ENCODE data around the gene DCBLD2. TPM values are rescaled to one million over a fixed set of nuclear protein-coding genes. Genes with fewer than 3 reads are reported as not detected.

DCBLD2 gene
- total RNA-seq, 2 donors from 2014 or later: 15.3 to 22.4 TPM

DNA sequence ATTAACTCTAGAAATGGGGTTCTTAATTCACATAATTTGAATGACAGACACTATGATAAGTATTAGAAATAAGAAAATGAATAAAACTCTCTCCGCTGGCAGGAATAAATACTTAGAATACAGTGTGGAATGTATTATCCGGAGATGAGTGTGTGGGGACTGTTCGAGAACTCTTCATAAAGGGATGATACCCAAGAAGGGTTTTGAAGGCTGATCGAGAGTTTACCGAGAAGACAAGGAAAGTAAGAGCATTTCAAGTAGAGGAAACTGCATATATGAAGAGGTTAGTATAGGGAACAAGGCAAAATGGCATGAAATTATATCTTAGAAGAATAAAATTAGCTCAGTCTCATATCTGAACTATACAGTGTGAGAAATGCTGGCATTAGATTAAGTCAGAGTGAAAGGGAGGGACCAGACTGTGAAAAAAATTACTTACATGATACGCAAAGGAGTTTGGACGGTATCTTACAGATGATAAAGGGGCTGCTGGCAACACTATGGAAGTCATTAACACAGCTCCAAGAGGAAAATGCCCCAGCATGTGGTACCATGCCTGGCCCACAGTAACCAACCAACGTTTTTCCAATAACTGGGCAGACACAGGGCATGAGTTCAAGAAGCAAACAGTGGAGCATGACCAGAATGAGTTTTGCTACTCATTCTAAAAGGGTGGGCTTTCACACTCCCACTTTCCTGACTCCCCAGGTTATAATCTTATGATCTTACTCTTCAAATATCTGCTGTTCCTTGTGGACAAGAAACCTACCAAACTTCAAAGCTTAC, 6.5 kb downstream of the DCBLD2 start:
- ATAC-seq (no peak), DNase-seq (no peak)
- TF ChIP-seq POLR2A (IDR thresholded peaks at IDR 0.05): no peak
- TF ChIP-seq, protein P1, sequence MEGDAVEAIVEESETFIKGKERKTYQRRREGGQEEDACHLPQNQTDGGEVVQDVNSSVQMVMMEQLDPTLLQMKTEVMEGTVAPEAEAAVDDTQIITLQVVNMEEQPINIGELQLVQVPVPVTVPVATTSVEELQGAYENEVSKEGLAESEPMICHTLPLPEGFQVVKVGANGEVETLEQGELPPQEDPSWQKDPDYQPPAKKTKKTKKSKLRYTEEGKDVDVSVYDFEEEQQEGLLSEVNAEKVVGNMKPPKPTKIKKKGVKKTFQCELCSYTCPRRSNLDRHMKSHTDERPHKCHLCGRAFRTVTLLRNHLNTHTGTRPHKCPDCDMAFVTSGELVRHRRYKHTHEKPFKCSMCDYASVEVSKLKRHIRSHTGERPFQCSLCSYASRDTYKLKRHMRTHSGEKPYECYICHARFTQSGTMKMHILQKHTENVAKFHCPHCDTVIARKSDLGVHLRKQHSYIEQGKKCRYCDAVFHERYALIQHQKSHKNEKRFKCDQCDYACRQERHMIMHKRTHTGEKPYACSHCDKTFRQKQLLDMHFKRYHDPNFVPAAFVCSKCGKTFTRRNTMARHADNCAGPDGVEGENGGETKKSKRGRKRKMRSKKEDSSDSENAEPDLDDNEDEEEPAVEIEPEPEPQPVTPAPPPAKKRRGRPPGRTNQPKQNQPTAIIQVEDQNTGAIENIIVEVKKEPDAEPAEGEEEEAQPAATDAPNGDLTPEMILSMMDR (IDR thresholded peaks at IDR 0.05): no peak
- Histone ChIP-seq H3K36me3 (replicated peaks in 1 of 2; ENCODE audit: insufficient read depth in 1 of 2, low read depth in 2 of 2) (no peaks in the 10 kb centered on the region), H3K4me1 (peaks cover 12% of the 10 kb centered on the region), H3K9me3 (no peaks in the 10 kb centered on the region), H3K4me3 (no peak overlapping the region), H3K27me3 (no peaks in the 10 kb centered on the region), H3K27ac (no peak overlapping the region)
- WGBS, 2 donors: 85 to 87% methylated on average over 8 of the region's 8 CpGs
- intact Hi-C loops (cut with DNase I): no loop called here

DNA sequence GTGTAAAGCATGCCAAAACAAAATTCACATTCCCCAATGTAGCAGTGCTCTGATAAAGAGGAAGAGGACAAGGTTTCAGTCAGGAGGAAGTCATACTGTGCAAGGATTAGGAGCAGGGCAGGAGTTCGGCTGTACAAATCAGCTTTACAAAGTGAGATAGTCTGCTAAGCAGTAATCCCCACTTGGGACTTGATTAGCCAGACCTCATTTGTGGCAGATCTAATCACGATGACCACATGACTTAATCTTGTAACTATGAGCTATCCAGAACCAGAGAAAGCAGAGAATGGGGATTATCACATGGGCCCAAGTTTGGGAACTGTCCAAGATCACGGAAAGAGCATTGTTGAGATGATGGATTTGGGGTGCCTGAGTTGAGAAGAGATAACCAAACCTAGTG, 7.8 kb downstream of the DCBLD2 start:
- intact Hi-C loops (cut with DNase I): no loop called here
- H3K9me3 ChIP-seq: no peaks in the 10 kb centered on the region
- no peaks in the 10 kb centered on the region for H3K27me3 ChIP-seq
- peaks cover 11% of the 10 kb centered on the region for H3K4me1 ChIP-seq
- ATAC-seq (no peak), DNase-seq (no peak)
- H3K4me3 ChIP-seq: no peak overlapping the region
- H3K27ac ChIP-seq: no peak overlapping the region
- TF ChIP-seq, protein P1 (IDR thresholded peaks at IDR 0.05): no peak
- TF ChIP-seq POLR2A (IDR thresholded peaks at IDR 0.05): no peak
- H3K36me3 ChIP-seq (replicated peaks in 1 of 2; ENCODE audit: insufficient read depth in 1 of 2, low read depth in 2 of 2): no peaks in the 10 kb centered on the region
- 40 to 49% methylated on average over 3 of the region's 3 CpGs for WGBS, 2 donors

DNA sequence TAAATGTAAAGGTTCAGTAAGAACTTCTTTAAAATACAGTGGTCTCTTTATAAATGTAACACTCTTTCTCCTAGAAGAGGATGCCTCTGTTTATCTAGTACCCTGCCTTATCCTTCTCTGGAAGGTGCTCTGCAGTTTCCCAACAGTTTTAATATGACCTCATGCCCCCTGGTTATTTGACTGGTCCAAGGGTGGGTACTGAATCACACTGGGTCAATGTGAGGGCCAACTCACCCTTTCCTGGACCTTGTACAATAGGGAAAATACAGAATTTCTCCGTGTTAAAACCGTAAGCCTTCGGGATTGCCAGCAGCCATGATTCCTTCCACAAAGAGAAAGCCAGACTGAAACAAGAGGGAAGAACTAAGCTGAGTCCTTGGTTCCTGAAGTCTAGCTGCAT, 9.2 kb downstream of the DCBLD2 start:
- no peaks in the 10 kb centered on the region for H3K36me3 ChIP-seq (replicated peaks in 1 of 2; ENCODE audit: insufficient read depth in 1 of 2, low read depth in 2 of 2)
- H3K4me3 ChIP-seq: no peak overlapping the region
- H3K27me3 ChIP-seq: no peaks in the 10 kb centered on the region
- no peak for TF ChIP-seq POLR2A (IDR thresholded peaks at IDR 0.05)
- TF ChIP-seq, protein P1 (IDR thresholded peaks at IDR 0.05): no peak
- H3K9me3 ChIP-seq: no peaks in the 10 kb centered on the region
- DNase-seq (no peak), ATAC-seq (no peak)
- intact Hi-C loops (cut with DNase I): no loop called here
- 93 to 97% methylated on average over 3 of the region's 3 CpGs for WGBS, 2 donors
- H3K27ac ChIP-seq: no peak overlapping the region
- H3K4me1 ChIP-seq: peaks cover 13% of the 10 kb centered on the region

DNA sequence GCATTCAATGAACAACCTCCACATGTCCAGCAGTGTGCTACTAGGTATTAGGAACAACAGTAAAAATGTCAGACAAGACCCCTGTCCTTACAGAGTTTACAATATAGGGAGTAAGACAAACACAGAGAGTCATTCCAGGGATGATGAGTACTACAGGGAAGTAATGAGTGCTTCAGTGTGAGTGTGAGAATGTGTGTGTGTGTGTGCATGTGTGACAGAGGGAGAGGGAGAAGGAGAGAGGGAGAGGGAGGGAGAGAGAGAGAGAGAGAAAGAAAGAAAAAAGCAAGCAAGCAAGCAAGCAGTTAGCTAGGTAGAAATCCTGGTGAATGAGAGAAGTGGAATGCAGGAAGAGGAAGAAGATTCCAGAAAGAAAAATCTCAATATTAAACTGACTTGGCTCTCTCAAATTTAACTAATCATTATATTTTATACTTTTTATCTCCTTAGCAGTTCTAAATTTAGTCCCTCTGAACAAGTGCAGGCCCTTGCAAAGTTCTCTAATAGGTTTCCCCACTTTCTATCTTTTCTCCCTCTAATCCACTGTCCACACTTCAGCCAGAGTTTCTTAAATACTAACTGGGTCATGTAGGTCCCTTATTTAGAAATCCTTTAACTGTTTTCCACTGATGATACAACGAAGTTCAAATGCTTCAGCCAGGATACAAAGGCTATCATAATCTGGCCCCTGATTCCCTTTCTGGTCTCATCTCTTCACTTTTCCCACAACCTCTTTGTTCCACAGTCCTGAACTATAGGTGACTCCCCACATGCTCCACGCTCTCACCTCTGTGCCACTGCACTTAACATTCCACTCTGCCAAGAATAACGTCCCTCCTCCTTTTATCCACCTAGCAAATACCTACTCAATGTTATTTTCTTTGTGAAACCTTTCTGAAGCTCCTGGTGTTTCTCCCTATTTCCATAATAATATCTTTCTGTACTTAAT, 10.3 kb downstream of the DCBLD2 start:
- Histone ChIP-seq H3K9me3 (no peaks in the 10 kb centered on the region), H3K4me3 (no peak overlapping the region), H3K36me3 (replicated peaks in 1 of 2; ENCODE audit: insufficient read depth in 1 of 2, low read depth in 2 of 2) (no peaks in the 10 kb centered on the region), H3K4me1 (peaks cover 13% of the 10 kb centered on the region), H3K27me3 (no peaks in the 10 kb centered on the region), H3K27ac (no peak overlapping the region)
- ATAC-seq: no peak
- intact Hi-C loops (cut with DNase I): no loop called here
- 39 to 49% methylated on average over 3 of the region's 3 CpGs for WGBS, 2 donors
- no peak for TF ChIP-seq POLR2A (IDR thresholded peaks at IDR 0.05)
- TF ChIP-seq, protein P1 (IDR thresholded peaks at IDR 0.05): no peak
- no peak for DNase-seq

Data from body of pancreas (tissue), 4 donors.